Mesendoderm (in vitro differentiated cells): ENCODE data around the gene RGL4.

Experiments used
- DNase-seq: peaks from one replicate; pipeline ENCODE4 v3.0.0; 2013
- H2AK5ac ChIP-seq: 2 replicates; pipeline ENCODE4 v1.6.1; 2013; ENCODE audit warnings: low read length, inconsistent platforms
- H2BK120ac ChIP-seq: 2 replicates; pipeline ENCODE4 v1.6.1; 2013; ENCODE audit warnings: low read depth, mild to moderate bottlenecking, low read length, moderate library complexity, mixed read lengths
- H2BK15ac ChIP-seq: replicated peaks from 2 replicates; pipeline ENCODE4 v1.6.1; 2013; ENCODE audit warnings: low read depth, mild to moderate bottlenecking, moderate library complexity
- H2BK5ac ChIP-seq: 2 replicates; pipeline ENCODE4 v1.6.1; 2013; ENCODE audit warnings: low read length, inconsistent platforms
- H3K18ac ChIP-seq: 2 replicates; pipeline ENCODE4 v1.6.1; 2013; ENCODE audit warnings: mild to moderate bottlenecking, low read length, mixed read lengths
- H3K23ac ChIP-seq: one replicate; pipeline ENCODE4 v1.6.1; 2013; ENCODE audit warnings: low read length
- H3K27ac ChIP-seq: 2 replicates; pipeline ENCODE4 v1.5.1; 2013; ENCODE audit warnings: low read depth, mild to moderate bottlenecking, inconsistent platforms, low read length, moderate library complexity
- H3K27me3 ChIP-seq: 2 replicates; pipeline ENCODE4 v1.6.1; 2013; ENCODE audit warnings: low read length, control low read depth, mild to moderate bottlenecking, inconsistent platforms; ENCODE audit not compliant: insufficient read depth, poor library complexity
- H3K36me3 ChIP-seq: 2 replicates; pipeline ENCODE4 v1.6.1; 2013; ENCODE audit warnings: low read length, inconsistent platforms; ENCODE audit not compliant: control insufficient read depth, insufficient read depth
- H3K4ac ChIP-seq: one replicate; pipeline ENCODE4 v1.6.1; 2013; ENCODE audit warnings: low read depth, mild to moderate bottlenecking, low read length, moderate library complexity
- H3K4me1 ChIP-seq: 2 replicates; pipeline ENCODE4 v1.6.1; 2013; ENCODE audit warnings: low read depth, low read length, inconsistent platforms; ENCODE audit not compliant: control insufficient read depth
- H3K4me2 ChIP-seq: 2 replicates; pipeline ENCODE4 v1.6.1; 2013; ENCODE audit warnings: low read length
- H3K4me3 ChIP-seq: 2 replicates; pipeline ENCODE4 v1.5.1; 2013; ENCODE audit warnings: mild to moderate bottlenecking, low read length
- H3K56ac ChIP-seq: one replicate; pipeline ENCODE4 v1.6.1; 2013; ENCODE audit warnings: low read length
- H3K79me1 ChIP-seq: 2 replicates; pipeline ENCODE4 v1.6.1; 2013; ENCODE audit warnings: low read length, inconsistent platforms
- H3K79me2 ChIP-seq: 2 replicates; pipeline ENCODE4 v1.6.1; 2013; ENCODE audit warnings: mild to moderate bottlenecking, low read length; ENCODE audit not compliant: control insufficient read depth, insufficient read depth
- H3K9ac ChIP-seq: 2 replicates; pipeline ENCODE4 v1.6.1; 2013; ENCODE audit warnings: low read length, inconsistent platforms
- H4K5ac ChIP-seq: one replicate; pipeline ENCODE4 v1.6.1; 2013; ENCODE audit warnings: low read length
- H4K8ac ChIP-seq: one replicate; pipeline ENCODE4 v1.6.1; 2013; ENCODE audit warnings: low read depth, mild to moderate bottlenecking, control low read depth, low read length, moderate library complexity
- WGBS: extraction: QIAGEN DNeasy Blood & Tissue Kit; methylation state at CpG from one replicate; pipeline ENCODE4 v1.1.7; 2013; ENCODE audit warnings: low lambda C conversion rate, missing lambda C conversion rate; ENCODE audit not compliant: insufficient coverage; ENCODE audit errors: extremely low coverage; 5-methylcytosine and 5-hydroxymethylcytosine counted together

The RGL4 gene

GRCh38 chr22:23742505-23743264, 51.9 kb downstream of the RGL4 start:
- H2BK120ac ChIP-seq: no peak overlapping the region
- H3K23ac ChIP-seq: no peak overlapping the region
- H3K4me3 ChIP-seq: no peak overlapping the region
- H4K5ac ChIP-seq: no peak overlapping the region
- H2BK15ac ChIP-seq: no peak overlapping the region
- no peaks in the 10 kb centered on the region for H3K27me3 ChIP-seq
- no peaks in the 10 kb centered on the region for H3K79me2 ChIP-seq
- DNase-seq: no peak
- H3K56ac ChIP-seq: no peak overlapping the region
- H3K27ac ChIP-seq: no peak overlapping the region
- no CpG with 5 or more reads among the region's 7 CpGs for WGBS
- peaks cover 1% of the 10 kb centered on the region for H3K36me3 ChIP-seq
- H2BK5ac ChIP-seq: no peak overlapping the region
- H3K4ac ChIP-seq: no peak overlapping the region
- H3K9ac ChIP-seq: no peak overlapping the region
- H3K4me1 ChIP-seq: no peaks in the 10 kb centered on the region
- H2AK5ac ChIP-seq: no peak overlapping the region
- no peak overlapping the region for H3K4me2 ChIP-seq
- H3K79me1 ChIP-seq: no peaks in the 10 kb centered on the region
- no peak overlapping the region for H4K8ac ChIP-seq
- H3K18ac ChIP-seq: no peak overlapping the region

- Histone ChIP-seq H3K18ac (no peak overlapping the region), H4K8ac (no peak overlapping the region), H3K56ac (no peak overlapping the region), H3K23ac (no peak overlapping the region), H3K4me3 (no peak overlapping the region), H3K4ac (no peak overlapping the region), H2AK5ac (no peak overlapping the region), H3K9ac (no peak overlapping the region), H3K4me2 (no peak overlapping the region), H2BK15ac (no peak overlapping the region), H3K27ac (no peak overlapping the region), H2BK5ac (no peak overlapping the region), H2BK120ac (no peak overlapping the region), H3K27me3 (no peaks in the 10 kb centered on the region), H4K5ac (no peak overlapping the region), H3K36me3 (peaks cover 1% of the 10 kb centered on the region), H3K4me1 (no peaks in the 10 kb centered on the region), H3K79me2 (no peaks in the 10 kb centered on the region), H3K79me1 (no peaks in the 10 kb centered on the region)
- no peak for DNase-seq
- WGBS: no CpG with 5 or more reads among the region's 2 CpGs
These were observed 52.5 kb downstream of the RGL4 start for GRCh38 chr22:23743303-23743705.

- H3K18ac ChIP-seq: no peak overlapping the region
- no peaks in the 10 kb centered on the region for H3K79me1 ChIP-seq
- DNase-seq: no peak
- H3K56ac ChIP-seq: no peak overlapping the region
- H3K4me3 ChIP-seq: no peak overlapping the region
- no CpG with 5 or more reads among the region's 13 CpGs for WGBS
- no peaks in the 10 kb centered on the region for H3K27me3 ChIP-seq
- H4K5ac ChIP-seq: no peak overlapping the region
- H3K9ac ChIP-seq: no peak overlapping the region
- no peak overlapping the region for H4K8ac ChIP-seq
- no peak overlapping the region for H3K4ac ChIP-seq
- H2BK15ac ChIP-seq: no peak overlapping the region
- no peaks in the 10 kb centered on the region for H3K4me1 ChIP-seq
- H3K4me2 ChIP-seq: no peak overlapping the region
- no peak overlapping the region for H2BK5ac ChIP-seq
- no peaks in the 10 kb centered on the region for H3K79me2 ChIP-seq
- no peak overlapping the region for H3K23ac ChIP-seq
- H2AK5ac ChIP-seq: no peak overlapping the region
- peaks cover 1% of the 10 kb centered on the region for H3K36me3 ChIP-seq
- no peak overlapping the region for H3K27ac ChIP-seq
- H2BK120ac ChIP-seq: no peak overlapping the region
These were observed 53.2 kb downstream of the RGL4 start for GRCh38 chr22:23744001-23744400.

- no peak overlapping the region for H2BK15ac ChIP-seq
- H3K4ac ChIP-seq: no peak overlapping the region
- no peak overlapping the region for H4K8ac ChIP-seq
- no peak for DNase-seq
- no peak overlapping the region for H3K4me3 ChIP-seq
- H2BK5ac ChIP-seq: no peak overlapping the region
- H3K18ac ChIP-seq: no peak overlapping the region
- no peaks in the 10 kb centered on the region for H3K4me1 ChIP-seq
- H3K36me3 ChIP-seq: peaks cover 1% of the 10 kb centered on the region
- no peak overlapping the region for H2AK5ac ChIP-seq
- H3K9ac ChIP-seq: no peak overlapping the region
- no peak overlapping the region for H3K23ac ChIP-seq
- no peak overlapping the region for H3K4me2 ChIP-seq
- no peaks in the 10 kb centered on the region for H3K79me2 ChIP-seq
- no peaks in the 10 kb centered on the region for H3K27me3 ChIP-seq
- H4K5ac ChIP-seq: no peak overlapping the region
- no peak overlapping the region for H2BK120ac ChIP-seq
- H3K56ac ChIP-seq: no peak overlapping the region
- no peak overlapping the region for H3K27ac ChIP-seq
- WGBS: no CpG with 5 or more reads among the region's 14 CpGs
- H3K79me1 ChIP-seq: no peaks in the 10 kb centered on the region
These were observed 53.7 kb downstream of the RGL4 start for GRCh38 chr22:23744485-23744884.

GRCh38 chr22:23745791-23746190, 55.0 kb downstream of the RGL4 start:
- H2AK5ac ChIP-seq: no peak overlapping the region
- peaks cover 2% of the 10 kb centered on the region for H3K4me1 ChIP-seq
- H3K23ac ChIP-seq: no peak overlapping the region
- H3K79me1 ChIP-seq: no peaks in the 10 kb centered on the region
- H3K9ac ChIP-seq: no peak overlapping the region
- DNase-seq: no peak
- H3K79me2 ChIP-seq: no peaks in the 10 kb centered on the region
- no peak overlapping the region for H2BK15ac ChIP-seq
- no peak overlapping the region for H3K4me3 ChIP-seq
- no peak overlapping the region for H2BK120ac ChIP-seq
- no peak overlapping the region for H2BK5ac ChIP-seq
- WGBS: no CpG with 5 or more reads among the region's 6 CpGs
- H3K18ac ChIP-seq: no peak overlapping the region
- no peaks in the 10 kb centered on the region for H3K27me3 ChIP-seq
- no peak overlapping the region for H3K27ac ChIP-seq
- no peak overlapping the region for H3K4me2 ChIP-seq
- no peak overlapping the region for H3K4ac ChIP-seq
- H3K36me3 ChIP-seq: peaks cover 1% of the 10 kb centered on the region
- H4K5ac ChIP-seq: no peak overlapping the region
- no peak overlapping the region for H3K56ac ChIP-seq
- H4K8ac ChIP-seq: no peak overlapping the region
